SK-N-DZ (cell line): ENCODE measurements around the gene CEACAM4. TPM values are rescaled to one million over a fixed set of nuclear protein-coding genes. Genes with fewer than 3 reads are reported as not detected.
A peak's percentile ranks its signal among the peaks of the same experiment; 100 is the strongest.
"Not testable (repeated sequence)": the region's sequence is repeated elsewhere in the genome, so short reads cannot be mapped to it uniquely, and the experiment has no call there.

Experiments
- DNase-seq: peaks from one replicate; pipeline ENCODE4 v3.0.0-alpha.2; 2015; ENCODE audit warnings: low spot score
- polyA plus RNA-seq, 2 experiments: library from polyadenylated mRNA; depleted of rRNA; stranded (reverse); fragments of >200 nt; gene quantifications; 2 replicates each; pipeline ENCODE4 v1.2.3, GENCODE V29; 2014

CEACAM4 gene
- not detected in 2 replicates for polyA plus RNA-seq (2014; cell fraction: cytosol; rRNA removed)
- not detected in 2 replicates for polyA plus RNA-seq (2014; cell fraction: nucleus; rRNA removed)

DNA sequence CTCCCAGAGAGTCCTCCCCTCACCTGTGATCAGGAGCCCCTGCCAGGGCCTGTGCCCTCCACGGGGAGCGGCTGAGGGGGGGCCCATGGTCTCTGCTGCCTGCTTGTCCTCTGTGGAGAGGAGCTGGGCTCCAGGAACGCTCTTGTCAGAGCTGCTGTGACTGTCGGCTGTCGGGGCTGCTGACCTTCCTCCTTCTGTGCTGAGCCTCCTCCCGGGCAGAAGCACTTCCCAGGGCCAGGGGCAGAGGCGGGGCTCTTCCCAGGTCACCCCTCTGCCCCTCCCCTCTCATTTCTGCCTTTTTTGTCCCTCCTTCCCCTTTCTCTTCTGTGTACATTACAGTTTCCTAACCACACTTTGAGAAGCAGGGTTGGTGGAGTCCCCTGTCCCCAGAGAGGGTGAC lies at the start of gene CEACAM4:
CEACAM4 (minus strand) TSS at position 198 of the 400 bp plus-strand sequence; CDS start at position 87, 111 bp downstream.
- no peak for DNase-seq

DNA sequence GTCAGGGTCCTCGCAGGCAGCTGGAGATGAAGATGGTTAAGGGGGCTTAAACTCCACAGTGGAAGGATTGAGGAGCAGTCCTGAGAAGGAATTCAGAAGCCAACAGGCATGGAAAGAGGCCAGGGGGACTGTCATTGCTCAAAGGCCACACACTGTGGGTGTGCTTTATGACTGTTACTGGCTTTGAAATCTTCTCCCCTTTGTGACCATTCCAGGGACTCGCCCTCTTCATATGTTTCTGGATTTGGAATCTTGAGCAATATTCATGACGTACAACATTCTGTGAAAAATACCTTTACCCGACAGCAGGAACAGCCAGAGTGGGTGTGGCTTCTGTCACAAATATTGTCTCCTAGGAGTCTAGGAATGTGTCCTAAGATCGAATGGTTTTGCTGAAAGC lies 44.6 kb upstream of the CEACAM4 start:
- DNase-seq = no peak

DNA sequence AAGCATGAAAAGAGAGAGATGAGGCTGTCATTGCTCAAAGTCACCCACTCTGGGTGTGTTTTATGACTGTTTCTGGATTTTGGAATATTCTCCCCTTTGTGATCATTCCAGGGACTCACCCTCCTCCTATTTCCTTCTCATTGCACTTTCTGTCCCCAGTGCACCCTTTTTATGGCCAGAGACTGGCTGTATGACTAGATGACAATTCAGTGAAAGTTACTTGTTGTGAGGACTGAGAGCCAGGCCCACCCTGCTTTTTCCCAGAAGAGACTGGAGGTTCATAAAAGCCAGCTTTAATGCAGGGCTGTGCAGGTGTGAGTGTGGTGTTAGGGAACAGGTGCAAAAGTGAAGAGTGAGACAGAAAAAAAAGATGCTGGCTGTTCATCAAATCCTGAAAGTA lies 43.9 kb upstream of the CEACAM4 start:
- DNase-seq = no peak

DNA sequence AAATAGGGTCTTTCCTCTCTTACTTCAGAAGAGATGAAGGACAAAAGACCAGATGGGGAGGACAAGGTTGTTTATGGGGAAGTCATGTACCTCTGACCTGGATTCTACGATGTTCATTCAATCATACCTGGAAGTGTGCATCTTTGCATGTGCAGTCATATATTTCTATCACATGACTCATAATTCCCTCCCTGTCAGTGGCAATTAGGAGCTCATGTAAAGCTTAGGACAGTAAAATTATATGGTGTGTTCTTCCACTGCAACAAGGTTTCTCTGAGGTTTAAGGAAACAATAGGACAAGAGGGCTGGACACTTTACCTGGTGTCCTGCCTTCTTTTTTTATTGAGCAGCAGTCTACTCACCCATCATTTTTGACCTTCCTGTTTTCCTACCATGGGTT lies 41.4 kb upstream of the CEACAM4 start:
- DNase-seq = no peak

DNA sequence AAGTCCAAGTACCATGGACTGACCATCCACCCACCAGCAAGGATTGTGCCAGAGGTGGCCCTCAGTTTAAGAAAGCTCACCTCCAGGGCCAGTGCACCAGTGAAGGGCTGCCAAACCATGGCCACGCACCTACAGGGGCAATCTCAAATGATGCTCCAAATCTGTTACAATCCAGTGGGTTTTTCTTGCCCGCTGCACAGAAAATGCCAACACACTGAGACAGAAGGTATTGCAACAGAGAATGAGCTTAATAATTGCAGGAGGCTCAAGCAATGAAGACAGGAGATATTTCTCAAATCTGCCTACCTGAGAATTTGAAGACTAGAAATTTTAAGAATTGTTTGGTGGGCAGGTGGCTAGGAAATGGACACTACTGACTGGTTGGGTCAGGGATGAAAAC lies 39.2 kb upstream of the CEACAM4 start:
- DNase-seq = no peak

DNA sequence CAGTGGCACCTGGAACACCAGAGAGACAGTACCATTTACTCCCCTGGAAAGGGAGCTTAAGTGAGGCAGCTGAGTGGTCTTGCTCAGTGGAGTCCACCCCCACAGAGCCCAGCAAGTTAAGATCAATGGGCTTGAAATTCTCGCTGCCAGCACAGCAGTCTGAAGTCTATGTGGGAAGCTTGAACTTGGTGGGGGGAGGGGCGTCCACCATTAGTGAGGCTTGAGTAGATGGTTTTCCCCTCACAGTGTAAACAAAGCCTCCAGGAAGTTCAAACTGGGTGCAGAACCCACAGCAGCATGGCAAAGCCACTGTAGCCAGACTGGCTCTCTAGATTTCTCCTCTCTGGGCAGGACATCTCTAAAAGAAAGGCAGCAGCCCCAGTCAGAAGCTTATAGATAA lies 30.3 kb upstream of the CEACAM4 start:
- DNase-seq = no peak

DNA sequence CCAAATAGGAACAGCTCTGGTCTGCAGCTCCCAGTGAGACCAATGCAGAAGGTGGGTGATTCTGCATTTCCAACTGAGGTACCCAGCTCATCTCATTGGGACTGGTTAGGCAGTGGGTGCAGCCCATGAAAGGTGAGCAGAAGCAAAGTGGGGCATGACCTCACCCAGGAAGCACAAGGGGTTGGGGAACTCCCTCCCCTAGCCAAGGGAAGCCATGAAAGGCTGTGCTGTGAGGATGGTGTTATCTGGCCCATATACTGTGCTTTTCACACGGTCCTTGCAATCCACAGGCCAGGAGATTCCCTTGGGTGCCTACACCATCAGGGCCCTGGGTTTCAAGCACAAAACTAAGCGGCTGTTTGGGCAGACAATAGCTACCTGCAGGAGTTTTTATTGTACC lies 29.9 kb upstream of the CEACAM4 start:
- not testable (repeated sequence) for DNase-seq

DNA sequence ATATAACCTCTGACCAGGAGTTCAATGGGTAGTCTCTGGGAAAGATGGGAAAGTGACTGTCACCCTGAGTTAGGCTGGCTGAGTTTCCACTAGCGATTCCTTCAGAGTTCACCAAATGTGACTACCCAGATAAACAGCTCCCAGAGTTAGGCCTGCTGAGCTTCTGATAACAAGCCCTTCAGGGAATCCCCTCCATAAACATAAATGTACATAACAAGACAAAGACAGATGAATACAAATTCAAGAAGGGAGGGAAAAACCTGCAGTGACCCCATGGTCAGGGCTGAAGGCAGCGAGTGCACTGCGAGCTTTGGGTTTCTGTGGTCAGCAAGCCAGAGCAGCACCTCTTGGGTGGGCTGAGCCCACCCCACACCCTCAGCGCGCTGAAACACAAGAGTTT lies 25.4 kb upstream of the CEACAM4 start:
- DNase-seq = no peak

DNA sequence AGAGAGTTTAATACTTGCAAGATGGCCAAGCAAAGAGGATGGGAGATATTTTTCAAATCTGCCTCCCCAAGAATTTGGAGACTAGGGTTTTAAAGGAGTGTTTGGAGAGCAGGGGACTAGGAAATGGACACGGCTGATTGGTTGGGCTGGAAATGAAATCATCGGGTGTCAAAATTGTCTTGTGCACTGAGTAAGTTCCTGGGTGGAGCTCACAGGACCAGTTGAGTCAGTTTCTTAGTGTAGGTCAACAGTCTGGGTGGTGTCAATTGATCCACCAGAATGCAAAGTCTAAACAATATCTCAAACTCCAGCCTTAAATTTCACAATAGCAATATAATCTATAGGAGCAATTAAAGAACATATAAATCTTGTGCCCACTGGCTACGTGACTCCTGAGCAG lies 23.0 kb upstream of the CEACAM4 start:
- DNase-seq = no peak

DNA sequence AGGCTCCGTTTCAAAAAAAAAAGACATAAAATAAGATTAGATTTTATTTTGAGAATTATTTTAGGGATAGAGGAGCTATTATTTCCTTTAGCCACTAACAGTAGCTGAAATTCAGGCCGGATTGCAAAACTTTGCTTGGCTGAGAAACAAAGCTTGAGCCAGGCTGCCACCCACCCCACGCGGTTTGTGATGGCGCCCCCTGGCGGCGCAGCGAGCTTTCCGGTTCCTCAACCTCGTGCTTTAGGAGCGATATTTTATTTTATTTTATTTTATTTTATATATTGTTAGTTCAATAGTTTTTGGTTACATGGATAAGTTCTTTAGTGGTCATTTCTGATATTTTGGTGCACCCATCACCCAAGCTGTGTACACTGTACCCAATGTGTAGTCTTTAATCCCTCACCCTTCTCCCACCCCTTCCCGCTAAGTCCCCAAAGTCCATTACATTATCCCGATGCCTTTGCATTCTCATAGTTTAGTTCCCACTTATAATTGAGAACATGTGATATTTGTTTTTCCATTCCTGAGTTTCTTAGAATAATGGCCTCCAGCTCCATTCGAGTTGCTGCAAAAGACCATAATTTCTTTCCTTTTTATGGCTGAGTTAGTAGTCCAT lies 19.8 kb upstream of the CEACAM4 start:
- no peak for DNase-seq

DNA sequence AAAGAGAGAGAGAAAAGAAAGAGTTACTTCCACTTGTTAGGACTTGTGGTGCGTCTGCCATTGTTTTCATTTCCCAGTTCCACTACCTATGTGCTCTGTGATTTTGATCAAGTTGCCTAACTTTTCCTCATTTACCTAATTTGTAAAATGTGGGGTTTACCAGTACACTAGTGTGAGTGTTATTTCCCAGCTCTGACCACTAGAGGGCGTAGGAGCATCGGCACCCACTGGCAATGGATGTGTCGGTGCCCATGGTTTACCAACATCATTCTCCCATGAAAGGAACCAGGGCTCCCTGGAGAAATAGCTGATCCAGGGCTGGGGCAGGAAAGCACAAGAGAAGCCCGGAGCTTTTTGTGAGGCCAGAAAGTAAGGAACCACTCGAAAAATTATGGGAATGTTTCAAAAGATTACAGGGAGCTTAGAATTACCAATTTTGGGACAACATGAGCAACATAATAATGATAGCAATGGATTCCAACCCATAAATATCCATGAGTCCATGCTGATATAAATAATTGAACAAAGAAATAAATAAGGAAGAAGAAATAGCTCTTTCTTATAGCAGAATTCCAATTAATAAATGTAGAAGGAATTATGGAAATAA lies 15.1 kb upstream of the CEACAM4 start:
- DNase-seq = peak; percentile 17

DNA sequence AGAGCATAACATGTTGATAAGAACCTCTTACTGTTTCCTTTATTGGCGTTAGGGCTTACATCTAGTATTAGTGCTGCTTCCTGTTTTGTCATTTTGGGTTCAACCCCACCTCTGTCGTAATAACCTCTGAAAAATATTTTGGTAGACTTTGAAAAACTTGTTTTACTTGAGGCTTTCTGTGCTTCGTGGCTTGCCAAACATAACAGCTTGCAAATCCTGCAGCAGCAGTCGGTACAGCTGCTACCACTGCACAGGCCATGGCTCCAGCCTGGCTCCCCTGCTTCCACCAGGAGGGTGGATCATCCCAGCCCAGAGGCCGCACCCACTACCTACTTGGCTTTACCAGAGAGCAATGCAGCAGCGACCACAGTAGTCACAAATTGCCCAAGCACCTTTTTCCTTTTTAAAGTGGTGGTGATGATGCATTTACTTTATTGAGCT lies 11.8 kb upstream of the CEACAM4 start:
- DNase-seq = no peak

DNA sequence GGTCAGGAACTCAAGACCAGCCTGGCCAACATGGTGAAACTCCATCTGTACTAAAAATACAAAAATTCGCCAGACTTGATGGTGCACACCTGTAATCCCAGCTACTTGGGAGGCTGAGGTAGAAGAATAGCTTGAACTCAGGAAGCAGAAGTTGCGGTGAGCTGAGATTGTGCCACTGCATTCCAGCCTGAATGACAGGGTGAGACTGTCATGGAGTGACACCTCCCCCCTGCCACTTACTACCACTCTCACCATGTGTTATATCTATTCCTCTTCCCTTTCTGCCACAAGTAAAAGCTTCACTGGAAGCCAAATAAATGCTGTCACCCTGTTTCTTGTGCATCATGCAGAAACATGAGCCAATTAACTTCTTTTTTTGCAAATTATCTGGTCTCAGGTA lies 10.6 kb upstream of the CEACAM4 start:
- no peak for DNase-seq

DNA sequence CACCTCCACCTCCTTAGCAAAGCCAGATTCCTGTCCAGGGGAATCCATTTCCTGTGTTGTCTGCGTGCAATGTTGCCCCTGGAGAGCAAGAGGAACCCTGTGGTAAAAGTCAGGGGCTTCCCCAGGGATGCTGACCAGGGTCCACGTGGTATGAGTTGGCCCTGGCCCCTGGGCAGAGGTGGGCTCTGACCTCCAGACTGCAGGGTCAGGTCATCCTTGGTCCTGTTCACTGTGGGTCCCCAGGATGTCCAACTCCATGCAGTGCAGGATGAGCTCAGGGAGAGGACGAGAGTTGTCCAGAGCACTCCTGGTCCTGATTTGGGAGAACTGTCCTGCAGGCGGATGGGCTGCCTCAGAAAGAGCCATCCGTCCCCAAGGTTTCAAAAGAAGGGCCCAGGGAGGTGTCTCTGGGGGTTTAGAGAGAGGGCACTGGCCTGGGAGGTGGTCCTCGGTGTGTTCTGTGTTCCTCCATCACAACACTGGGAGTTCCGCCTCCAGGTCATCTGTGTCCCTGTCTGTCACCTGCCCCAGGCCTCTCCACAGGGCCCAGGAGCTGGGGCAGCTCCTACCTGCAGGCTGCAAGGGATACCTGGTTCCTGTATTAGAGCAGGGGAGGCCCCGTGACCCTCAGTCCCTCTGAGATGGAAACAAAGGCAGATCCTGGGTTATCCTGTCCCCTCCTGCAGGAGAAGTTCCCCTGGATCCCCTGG lies 1.2 kb upstream of the CEACAM4 start:
- no peak for DNase-seq

DNA sequence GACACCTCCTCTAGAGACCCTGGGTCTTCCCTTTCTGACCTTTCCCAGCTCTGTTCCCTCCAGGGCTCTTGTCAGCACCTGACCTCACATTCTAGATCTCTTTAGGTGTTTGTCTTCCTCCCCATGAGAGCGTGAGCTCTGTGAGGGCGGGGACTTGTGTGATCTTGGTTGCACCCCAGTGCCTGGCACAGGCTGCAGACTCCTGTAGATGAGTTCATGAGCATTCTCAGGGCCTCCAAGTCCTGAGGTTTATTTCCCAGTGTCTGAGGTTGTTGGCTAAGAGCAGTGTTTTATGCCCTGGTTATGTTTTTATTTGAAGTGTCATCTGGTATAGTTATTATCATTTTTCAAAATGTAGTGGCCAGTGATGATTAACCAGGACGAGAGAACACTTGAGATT lies 596 bp downstream of the CEACAM4 start:
- DNase-seq = no peak

DNA sequence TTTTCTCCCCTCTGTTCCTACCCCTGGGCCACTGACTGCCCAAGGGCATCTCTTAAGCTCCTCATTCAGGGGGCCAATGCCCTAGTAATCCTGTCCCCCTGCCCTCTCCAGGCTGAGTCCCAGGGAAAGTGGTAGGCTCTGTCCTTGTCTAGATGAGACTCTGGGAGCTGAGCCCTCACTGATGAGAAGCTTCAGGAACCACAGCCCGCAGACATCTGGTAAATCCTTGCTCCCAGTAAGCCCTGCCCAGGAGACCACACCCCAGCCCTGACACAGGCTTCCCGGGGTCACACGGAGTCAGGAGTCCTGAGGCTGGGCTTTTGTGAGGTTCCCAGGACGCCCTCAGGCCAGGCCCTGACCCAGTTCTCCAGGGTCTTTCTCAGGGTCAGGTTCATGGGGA lies 1.9 kb downstream of the CEACAM4 start:
- DNase-seq = no peak

DNA sequence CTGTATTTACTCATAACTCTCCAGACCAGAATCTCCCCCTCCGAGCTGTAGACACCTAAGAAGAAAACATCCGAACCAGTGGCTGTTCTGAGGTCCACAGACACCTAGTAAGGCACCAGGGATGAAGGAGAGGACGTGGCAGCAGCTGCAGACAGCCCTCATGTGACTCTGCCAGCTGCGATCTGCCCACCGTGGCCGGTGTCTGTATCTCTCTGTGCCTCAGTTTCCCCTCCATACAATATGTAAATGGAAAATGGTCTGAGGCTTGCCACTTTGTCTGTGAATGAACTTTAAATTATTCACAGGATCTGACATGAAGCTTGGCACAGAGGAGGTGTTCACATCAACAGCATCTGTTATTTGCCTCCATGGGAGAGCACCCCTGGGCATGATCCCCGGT lies 2.4 kb downstream of the CEACAM4 start:
- DNase-seq = no peak

DNA sequence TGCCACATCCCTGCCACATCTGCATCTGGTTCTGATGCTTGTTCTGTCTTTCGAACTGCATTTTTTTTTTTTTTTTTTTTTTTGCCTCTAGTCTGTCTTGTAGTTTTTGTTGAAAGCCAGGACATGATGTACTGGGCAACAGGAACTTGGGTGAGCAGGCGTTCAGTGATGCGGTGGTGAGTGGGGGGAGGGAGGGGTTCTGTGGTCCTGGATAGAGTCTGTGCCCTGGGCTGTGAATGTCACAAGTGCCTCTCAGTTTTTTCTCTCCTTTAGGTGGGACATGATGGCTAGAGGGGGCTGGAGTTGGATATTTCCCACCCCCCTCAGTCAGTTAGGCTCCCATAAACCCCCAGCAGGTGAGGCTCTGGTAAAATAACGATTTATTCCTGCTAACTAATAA lies 3.5 kb downstream of the CEACAM4 start:
- no peak for DNase-seq

DNA sequence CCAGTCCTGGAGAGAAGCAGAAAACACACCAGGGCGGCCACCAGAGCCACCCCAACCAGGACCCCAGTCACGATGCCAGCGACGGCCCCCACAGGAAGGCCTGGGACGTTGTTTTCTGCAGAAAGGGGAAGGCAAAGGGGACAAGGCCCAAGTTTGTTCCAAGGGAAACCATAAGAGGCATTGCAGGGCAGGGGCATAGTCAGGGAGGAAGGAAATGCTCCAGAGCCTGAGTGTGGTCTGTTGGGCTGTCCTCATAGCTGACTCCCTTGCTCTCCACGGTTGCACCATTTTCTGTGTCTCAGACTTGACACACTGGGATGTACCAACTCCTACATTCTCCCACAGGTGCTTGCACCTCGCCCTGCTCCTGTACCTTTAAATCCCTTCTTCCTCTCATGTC lies 5.2 kb downstream of the CEACAM4 start:
- DNase-seq = no peak

DNA sequence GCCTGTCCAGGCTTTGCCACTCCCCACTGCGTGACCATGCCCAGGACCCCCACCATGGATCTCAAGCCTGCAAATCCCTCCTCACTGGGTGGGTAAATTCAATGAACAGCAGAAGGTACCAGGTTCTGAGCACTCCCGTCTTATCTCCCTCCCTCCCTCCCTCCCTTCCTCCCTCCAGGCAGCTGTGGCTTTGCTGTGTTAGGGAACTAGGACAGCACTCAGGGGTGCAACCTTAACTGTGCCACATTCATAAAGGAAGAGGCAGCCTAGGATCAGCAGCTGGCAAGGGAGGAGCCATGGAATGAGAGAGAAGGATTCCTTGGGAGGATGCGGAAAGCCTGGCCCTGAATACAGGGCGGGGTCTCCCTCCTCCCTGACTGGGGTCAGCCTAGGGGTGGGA lies 5.6 kb downstream of the CEACAM4 start:
- DNase-seq = no peak

DNA sequence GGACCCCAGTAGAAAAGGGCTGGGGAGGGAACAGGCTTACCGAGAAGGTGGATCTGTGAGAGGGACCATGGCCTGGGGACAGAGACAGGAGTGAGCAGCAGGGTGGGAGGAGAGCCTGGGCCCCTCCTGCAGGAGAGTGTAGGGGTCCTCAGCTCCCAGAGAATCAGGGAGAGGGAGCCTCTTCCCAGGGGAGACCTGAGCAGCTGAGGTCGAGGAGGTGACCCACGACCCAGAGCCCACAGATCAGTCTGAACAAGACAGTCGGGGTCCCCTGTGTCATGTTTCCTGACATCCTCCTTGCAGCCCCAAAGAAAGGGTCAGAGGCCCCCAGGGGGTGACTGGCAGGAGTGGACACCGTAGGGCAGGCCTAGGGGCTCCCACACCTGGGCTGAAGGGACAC lies 6.7 kb downstream of the CEACAM4 start:
- DNase-seq = no peak

DNA sequence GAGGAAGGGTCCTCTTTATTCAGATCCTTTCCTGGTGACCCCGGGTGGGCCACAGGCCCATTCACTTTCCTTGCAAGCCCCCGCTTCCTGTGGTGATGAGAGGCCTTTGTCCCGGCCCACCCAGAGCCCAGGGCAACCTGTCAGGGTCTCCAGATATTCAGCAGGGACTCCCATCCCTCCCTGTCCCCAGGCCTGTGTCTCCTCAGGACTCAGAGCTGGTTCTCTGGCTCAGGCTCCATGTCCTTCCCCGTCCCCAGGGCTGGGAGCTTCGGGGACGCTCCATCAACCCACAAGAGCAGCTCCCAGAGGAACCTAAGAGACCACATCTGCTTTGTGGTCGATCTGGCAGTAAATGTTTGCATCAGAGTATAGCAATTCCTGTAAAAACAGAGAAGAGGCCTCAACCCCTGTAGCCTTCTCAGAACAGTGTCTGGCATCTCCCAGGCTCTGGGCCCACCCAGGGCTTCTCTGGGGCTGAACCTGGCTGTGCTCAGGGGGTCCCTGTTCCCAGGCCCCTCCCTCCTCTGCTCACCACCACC lies 7.8 kb downstream of the CEACAM4 start:
- DNase-seq = no peak
